ENCODE results near the gene AKAP13. TPM values are rescaled to one million over a fixed set of nuclear protein-coding genes. Genes with fewer than 3 reads are reported as not detected.

The AKAP13 gene
- total RNA-seq, 1 donor from 2014 or later, result 145 TPM

DNA sequence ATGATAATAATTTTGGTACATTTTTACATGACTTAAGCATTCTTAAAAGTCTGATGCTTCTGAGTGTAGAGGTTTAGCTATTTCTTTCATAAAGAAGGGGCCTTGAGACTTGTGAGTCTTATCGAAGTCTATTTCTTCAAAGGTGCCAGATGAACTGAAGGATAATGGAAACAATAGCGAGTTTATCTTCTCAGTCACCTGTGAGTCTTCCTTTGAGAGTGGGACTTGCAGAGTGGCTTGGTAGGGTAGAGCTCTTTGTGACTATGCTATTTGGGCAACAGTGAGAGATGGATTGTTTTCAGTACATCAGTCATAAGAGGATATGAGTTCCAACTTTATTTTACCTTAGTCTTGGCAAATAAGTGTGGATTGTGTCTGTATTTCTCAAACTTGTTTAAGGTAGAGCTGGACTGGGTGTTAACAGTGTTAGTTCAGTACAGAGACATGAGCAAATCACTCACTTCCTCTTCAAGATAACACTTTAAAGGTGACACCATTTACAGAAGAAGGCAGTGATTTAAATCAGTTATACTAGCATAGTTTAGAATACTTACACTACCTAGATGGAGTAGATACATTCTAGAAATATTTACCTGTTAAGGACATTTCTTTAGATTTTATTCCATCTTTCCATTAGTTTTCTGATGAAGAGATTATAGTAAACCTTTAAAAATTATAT, 3.2 kb downstream of the AKAP13 start:
- Mint-ChIP-seq H3K4me3 (ENCODE audit: unreplicated experiment) (no peak overlapping the region), H3K9me3 (ENCODE audit: unreplicated experiment) (no peaks in the 10 kb centered on the region)
- TF ChIP-seq, protein P1, sequence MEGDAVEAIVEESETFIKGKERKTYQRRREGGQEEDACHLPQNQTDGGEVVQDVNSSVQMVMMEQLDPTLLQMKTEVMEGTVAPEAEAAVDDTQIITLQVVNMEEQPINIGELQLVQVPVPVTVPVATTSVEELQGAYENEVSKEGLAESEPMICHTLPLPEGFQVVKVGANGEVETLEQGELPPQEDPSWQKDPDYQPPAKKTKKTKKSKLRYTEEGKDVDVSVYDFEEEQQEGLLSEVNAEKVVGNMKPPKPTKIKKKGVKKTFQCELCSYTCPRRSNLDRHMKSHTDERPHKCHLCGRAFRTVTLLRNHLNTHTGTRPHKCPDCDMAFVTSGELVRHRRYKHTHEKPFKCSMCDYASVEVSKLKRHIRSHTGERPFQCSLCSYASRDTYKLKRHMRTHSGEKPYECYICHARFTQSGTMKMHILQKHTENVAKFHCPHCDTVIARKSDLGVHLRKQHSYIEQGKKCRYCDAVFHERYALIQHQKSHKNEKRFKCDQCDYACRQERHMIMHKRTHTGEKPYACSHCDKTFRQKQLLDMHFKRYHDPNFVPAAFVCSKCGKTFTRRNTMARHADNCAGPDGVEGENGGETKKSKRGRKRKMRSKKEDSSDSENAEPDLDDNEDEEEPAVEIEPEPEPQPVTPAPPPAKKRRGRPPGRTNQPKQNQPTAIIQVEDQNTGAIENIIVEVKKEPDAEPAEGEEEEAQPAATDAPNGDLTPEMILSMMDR (IDR thresholded peaks at IDR 0.05; ENCODE audit: partially characterized antibody, unreplicated experiment), result no peak

GRCh38 chr15:85386261-85386660, 5.9 kb downstream of the AKAP13 start:
- Mint-ChIP-seq H3K36me3 (ENCODE audit: unreplicated experiment) (no peaks in the 10 kb centered on the region), H3K4me3 (ENCODE audit: unreplicated experiment) (no peak overlapping the region), H3K27ac (ENCODE audit: unreplicated experiment) (no peak overlapping the region), H3K9me3 (ENCODE audit: unreplicated experiment) (no peaks in the 10 kb centered on the region), H3K4me1 (ENCODE audit: low read depth, unreplicated experiment) (peaks cover 18% of the 10 kb centered on the region), H3K27me3 (ENCODE audit: unreplicated experiment) (no peaks in the 10 kb centered on the region)
- DNase-seq, result no peak
- TF ChIP-seq, protein P1 (IDR thresholded peaks at IDR 0.05; ENCODE audit: partially characterized antibody, unreplicated experiment), result no peak

More for the DNA sequence above, 3.2 kb downstream of the AKAP13 start:
- Mint-ChIP-seq H3K4me1 (ENCODE audit: low read depth, unreplicated experiment) (peaks cover 18% of the 10 kb centered on the region), H3K27me3 (ENCODE audit: unreplicated experiment) (no peaks in the 10 kb centered on the region), H3K36me3 (ENCODE audit: unreplicated experiment) (no peaks in the 10 kb centered on the region), H3K27ac (ENCODE audit: unreplicated experiment) (no peak overlapping the region)
- no peak for DNase-seq

GRCh38 chr15:85388566-85389305, 8.3 kb downstream of the AKAP13 start:
- Mint-ChIP-seq H3K4me3 (ENCODE audit: unreplicated experiment) (no peak overlapping the region), H3K27me3 (ENCODE audit: unreplicated experiment) (no peaks in the 10 kb centered on the region), H3K27ac (ENCODE audit: unreplicated experiment) (no peak overlapping the region), H3K9me3 (ENCODE audit: unreplicated experiment) (no peaks in the 10 kb centered on the region), H3K4me1 (ENCODE audit: low read depth, unreplicated experiment) (peaks cover 12% of the 10 kb centered on the region), H3K36me3 (ENCODE audit: unreplicated experiment) (no peaks in the 10 kb centered on the region)
- no peak for DNase-seq
- TF ChIP-seq, protein P1 (IDR thresholded peaks at IDR 0.05; ENCODE audit: partially characterized antibody, unreplicated experiment), result no peak

- Mint-ChIP-seq H3K4me3 (ENCODE audit: unreplicated experiment) (no peak overlapping the region), H3K27ac (ENCODE audit: unreplicated experiment) (no peak overlapping the region), H3K36me3 (ENCODE audit: unreplicated experiment) (no peaks in the 10 kb centered on the region), H3K27me3 (ENCODE audit: unreplicated experiment) (no peaks in the 10 kb centered on the region), H3K4me1 (ENCODE audit: low read depth, unreplicated experiment) (peaks cover 12% of the 10 kb centered on the region), H3K9me3 (ENCODE audit: unreplicated experiment) (no peaks in the 10 kb centered on the region)
- DNase-seq, result no peak
- TF ChIP-seq, protein P1 (IDR thresholded peaks at IDR 0.05; ENCODE audit: partially characterized antibody, unreplicated experiment), result no peak
These were observed 8.9 kb downstream of the AKAP13 start for GRCh38 chr15:85389306-85389650.

DNA sequence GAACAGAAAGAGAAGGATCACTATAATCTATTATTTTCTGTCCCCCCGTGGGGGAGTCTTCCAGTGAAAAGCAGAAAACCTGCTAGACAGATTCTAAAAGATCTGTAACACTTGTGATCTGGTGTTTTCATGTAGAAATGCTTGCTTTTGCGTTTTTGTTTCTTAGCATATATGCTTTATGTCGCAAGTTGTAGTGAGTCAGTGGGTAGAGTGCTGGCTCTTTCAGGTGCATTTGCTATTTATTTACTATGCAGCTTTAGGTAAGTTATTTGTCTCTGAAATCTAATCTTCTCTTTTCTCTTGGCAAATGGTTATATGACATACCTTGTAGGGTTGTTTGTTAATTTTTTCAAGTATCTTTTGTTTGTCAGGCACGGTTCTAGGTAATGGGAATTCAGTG, 9.4 kb downstream of the AKAP13 start:
- Mint-ChIP-seq H3K4me3 (ENCODE audit: unreplicated experiment) (no peak overlapping the region), H3K9me3 (ENCODE audit: unreplicated experiment) (no peaks in the 10 kb centered on the region), H3K4me1 (ENCODE audit: low read depth, unreplicated experiment) (peaks cover 10% of the 10 kb centered on the region), H3K27ac (ENCODE audit: unreplicated experiment) (no peak overlapping the region), H3K27me3 (ENCODE audit: unreplicated experiment) (no peaks in the 10 kb centered on the region), H3K36me3 (ENCODE audit: unreplicated experiment) (no peaks in the 10 kb centered on the region)
- TF ChIP-seq, protein P1 (IDR thresholded peaks at IDR 0.05; ENCODE audit: partially characterized antibody, unreplicated experiment), result no peak
- no peak for DNase-seq
